GM11168 (cell line): ENCODE data around the gene CDIP1.
"Not testable (repeated sequence)": the region's sequence is repeated elsewhere in the genome, so short reads cannot be mapped to it uniquely, and the experiment has no call there.

Experiments
- in situ Hi-C: fragments of 300-500 bp; cut with MboI; formaldehyde crosslinking; loops from one replicate; pipeline ENCODE4 v1.12.0; 2022; ENCODE audit warnings: low sequenced_read_pairs; ENCODE audit not compliant: unreplicated experiment

Gene CDIP1

DNA sequence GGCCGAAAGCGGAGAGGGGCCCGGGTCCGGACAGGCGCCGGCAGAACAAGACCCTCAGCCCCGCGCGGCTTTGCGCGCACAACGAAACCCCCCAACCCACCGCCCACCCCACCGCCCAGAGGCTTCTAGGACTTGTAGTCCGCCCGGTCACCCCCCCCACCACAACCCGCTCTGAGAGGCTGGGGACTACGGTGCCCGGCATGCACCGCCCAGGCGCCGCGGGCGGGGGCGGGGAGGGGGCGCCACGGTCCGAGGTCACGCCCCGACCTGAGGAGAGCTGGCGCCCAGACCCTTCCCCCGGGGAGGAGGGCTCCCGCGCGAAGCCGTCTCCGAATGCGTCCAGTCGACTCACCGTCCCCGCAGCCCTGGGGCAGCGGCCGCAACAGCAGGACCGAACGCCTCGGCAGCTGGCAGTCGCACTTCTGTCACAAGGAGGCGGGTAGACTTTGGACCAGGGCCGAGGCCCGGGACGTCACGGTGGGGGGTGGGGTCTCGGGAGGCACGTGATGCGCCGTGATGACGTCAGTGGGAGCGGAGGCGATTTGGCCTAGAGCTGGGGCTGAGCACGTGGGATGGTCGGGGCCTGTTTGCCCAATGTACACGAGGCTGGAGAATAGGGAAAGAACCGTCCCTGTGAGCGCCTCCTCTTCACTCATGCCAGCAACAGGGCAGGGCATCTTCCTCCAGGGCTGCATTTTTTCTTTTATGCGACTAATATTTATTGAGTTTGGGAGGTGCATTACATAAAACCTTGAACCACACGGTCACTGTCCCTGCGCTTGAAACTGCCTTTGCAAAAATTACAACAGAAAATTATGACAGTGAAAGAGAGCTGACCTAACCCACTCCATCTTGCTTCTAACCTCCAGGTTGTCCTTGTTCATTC lies at the start of gene CDIP1:
Gene CDIP1, minus strand, starts transcription at position 424 of the 886 bp plus-strand sequence. CDS start 24,643 bp downstream, outside the sequence.
- in situ Hi-C loops: no loop called here

- in situ Hi-C loops: no loop called here
Observed at GRCh38 chr16:4586291-4586690, 47.7 kb upstream of the CDIP1 start.

DNA sequence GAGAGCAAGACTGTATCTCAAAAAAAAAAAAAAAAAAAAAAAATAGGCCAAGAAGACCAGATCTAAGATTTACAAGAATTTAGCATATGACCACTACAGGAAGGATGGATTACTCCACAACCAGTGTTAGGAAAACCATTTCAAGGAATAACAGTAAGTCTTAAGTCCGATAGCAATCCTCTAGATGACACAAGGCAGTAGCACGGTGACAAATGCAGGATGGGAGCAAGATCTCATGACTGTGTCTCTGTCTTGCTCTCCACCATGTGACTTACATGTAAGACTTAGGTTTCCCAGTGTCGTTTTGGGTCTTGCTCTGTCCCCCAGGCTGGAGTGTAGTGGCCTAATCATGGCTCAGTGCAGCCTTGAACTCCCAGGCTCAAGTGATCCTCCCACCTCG lies 45.3 kb upstream of the CDIP1 start:
- in situ Hi-C loops: loop anchor here (5.0 kb wide), 1 partner anchor 67 kb away; no protein-coding TSS in a partner anchor

GRCh38 chr16:4580250-4580649 lies 41.7 kb upstream of the CDIP1 start:
- in situ Hi-C loops: loop anchor here (5.0 kb wide), 1 partner anchor 63 kb away; no protein-coding TSS in a partner anchor

- in situ Hi-C loops: no loop called here
Observed at GRCh38 chr16:4578961-4579530, 40.5 kb upstream of the CDIP1 start.

- in situ Hi-C loops: no loop called here
Observed at GRCh38 chr16:4576008-4576407, 37.4 kb upstream of the CDIP1 start.

DNA sequence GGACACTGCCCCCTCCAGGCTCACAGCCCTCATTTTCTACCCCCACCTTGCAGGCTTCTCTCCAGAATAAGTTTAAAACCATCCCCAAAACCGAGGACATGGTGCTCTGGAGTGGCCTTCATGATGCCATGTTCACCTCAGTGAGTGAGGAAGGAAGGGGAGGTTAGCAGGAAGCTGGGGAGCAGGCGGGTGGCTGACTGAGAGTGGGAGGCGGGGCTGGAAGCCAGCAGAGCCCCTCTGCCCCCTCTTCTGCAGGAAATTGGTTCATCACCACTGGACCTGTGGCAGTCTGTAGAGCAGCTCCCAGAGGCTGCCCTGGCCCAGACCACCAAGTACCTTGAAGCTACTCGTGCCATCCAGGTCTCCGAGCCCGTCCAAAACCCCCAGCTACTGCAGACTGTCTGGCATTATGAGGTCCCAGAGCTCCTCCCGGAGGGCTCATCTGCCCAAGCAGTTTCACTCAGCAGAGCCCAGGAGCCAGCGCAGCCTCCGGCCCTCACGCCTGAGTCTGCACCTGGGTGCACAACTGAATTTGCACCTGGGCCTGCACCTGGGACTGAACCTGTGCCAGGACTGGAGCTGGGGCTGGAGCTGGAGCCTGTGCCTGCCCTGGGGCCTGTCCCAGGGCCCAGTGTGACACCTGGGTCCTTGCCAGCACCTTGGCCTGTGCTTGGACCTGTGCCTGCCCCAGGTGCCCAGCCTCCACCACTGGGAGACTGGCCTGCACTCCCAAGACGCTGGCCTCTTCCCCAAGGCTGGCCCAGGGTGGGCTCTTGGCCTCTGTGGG lies 36.5 kb upstream of the CDIP1 start:
- in situ Hi-C loops: no loop called here

GRCh38 chr16:4573926-4574325 lies 35.4 kb upstream of the CDIP1 start:
- in situ Hi-C loops: not testable (repeated sequence)

DNA sequence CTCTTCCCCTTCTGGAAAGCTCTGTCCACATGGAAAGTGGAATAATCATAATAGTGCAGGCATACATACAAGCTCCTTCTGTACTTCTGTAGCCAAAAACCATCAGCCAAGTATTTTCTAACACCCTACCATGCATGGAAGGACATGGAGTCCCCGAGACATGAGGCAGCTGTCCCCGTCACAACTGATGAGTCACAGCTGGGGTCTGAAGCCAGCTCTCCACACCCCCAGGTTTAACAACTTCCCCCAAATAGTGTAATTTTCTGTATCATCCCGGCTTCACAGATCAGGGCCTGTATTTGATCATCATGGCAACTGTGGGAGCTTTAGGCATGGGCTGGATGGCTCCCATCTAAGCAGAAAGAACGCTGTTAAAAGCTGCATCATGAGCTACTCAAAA lies 34.1 kb upstream of the CDIP1 start:
- in situ Hi-C loops: no loop called here

GRCh38 chr16:4570688-4571321 lies 32.2 kb upstream of the CDIP1 start:
- in situ Hi-C loops: no loop called here

GRCh38 chr16:4570086-4570485 lies 31.5 kb upstream of the CDIP1 start:
- in situ Hi-C loops: no loop called here

DNA sequence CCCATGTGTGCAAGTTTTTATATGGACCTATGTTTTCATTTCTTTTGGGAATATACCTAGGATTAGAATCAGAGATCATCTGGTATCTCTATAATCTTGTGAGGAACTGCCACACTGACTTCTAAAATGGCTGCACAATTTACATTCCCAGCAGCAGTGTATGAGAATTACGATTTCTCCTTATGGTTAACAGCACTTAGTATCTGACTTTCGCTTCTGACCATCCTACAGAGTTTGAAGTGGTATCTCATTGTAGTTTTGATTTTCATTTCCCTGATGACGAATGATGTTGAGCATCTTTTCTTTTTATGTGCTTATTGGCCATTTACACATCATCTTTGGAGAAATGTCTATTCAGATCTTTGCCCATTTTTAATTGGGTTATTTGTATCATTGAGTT lies 27.6 kb upstream of the CDIP1 start:
- in situ Hi-C loops: no loop called here

- in situ Hi-C loops: no loop called here
Observed at GRCh38 chr16:4564661-4565267, 26.2 kb upstream of the CDIP1 start.

GRCh38 chr16:4561596-4561995 lies 23.0 kb upstream of the CDIP1 start:
- in situ Hi-C loops: no loop called here

DNA sequence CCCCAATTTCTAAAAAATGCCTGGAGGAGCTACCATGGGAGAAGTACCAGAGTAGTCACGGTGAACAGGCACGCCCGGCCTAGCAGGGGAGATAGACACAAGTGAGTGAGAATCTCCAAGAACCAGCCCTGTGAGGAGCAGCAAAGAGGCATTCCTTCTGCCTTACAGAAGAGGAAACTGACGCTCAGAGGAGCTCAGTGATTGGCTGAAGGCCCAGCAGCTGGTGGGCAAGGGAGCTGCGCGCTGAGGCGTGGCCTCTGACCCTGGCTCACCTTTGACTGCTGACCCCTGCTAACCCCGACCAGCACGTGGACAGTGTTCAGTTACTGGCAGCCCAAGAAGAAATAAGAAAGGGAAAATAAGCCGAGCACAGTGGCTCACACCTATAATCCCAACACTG lies 19.4 kb upstream of the CDIP1 start:
- in situ Hi-C loops: no loop called here

DNA sequence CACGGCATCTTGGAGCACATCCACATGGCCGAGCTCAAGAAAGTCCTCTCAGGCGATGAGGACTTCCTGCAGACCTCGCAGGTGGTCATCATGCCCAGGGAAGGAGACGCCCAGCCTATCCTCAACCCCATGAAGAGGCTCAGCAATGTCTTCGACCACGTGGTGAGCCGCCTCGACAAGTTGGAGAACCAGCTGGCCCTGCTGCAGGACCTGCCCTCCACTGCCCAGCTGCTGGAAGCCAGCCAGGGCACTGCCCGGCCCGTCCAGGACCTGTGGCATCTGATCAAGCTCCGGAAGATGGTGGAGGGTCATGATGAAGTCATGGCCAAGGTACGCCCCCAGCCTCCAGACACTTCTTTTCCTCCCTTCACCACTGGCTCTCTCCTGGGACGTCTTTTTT lies 18.0 kb upstream of the CDIP1 start:
- in situ Hi-C loops: no loop called here

GRCh38 chr16:4556112-4556511 lies 17.5 kb upstream of the CDIP1 start, which contains the start of gene C16orf96:
Gene C16orf96 (plus strand): TSS chr16:4556340. CDS start chr16:4556490, 150 bp downstream.
- in situ Hi-C loops: no loop called here

- in situ Hi-C loops: no loop called here
Observed at GRCh38 chr16:4552541-4552940, 14.0 kb upstream of the CDIP1 start.

- in situ Hi-C loops: no loop called here
Observed at GRCh38 chr16:4550591-4550990, 12.0 kb upstream of the CDIP1 start.

- in situ Hi-C loops: no loop called here
Observed at GRCh38 chr16:4548124-4548523, 9.6 kb upstream of the CDIP1 start.
